HG03064 (cell line): ENCODE results near the gene PXMP4.
"Not testable (repeated sequence)": the region's sequence is repeated elsewhere in the genome, so short reads cannot be mapped to it uniquely, and the experiment has no call there.

Experiments used
- ATAC-seq: cut with Tn5 transposase; IDR thresholded peaks from one replicate; pipeline ENCODE4 v1.9.1; 2021; ENCODE audit warnings: low read depth; ENCODE audit not compliant: unreplicated experiment

The PXMP4 gene

GRCh38 chr20:33719989-33720709, at the start of gene PXMP4:
Gene PXMP4, minus strand, starts transcription at chr20:33720310. Its CDS starts 103 bp downstream, at chr20:33720207.
- peak; percentile 87 for ATAC-seq

- no peak for ATAC-seq
These were observed 48.9 kb upstream of the PXMP4 start for GRCh38 chr20:33769043-33769442.

- ATAC-seq: no peak
These were observed 47.6 kb upstream of the PXMP4 start for GRCh38 chr20:33767777-33768138.

- no peak for ATAC-seq
These were observed 46.6 kb upstream of the PXMP4 start for GRCh38 chr20:33766686-33767085.

GRCh38 chr20:33765592-33765991, 45.5 kb upstream of the PXMP4 start:
- ATAC-seq: no peak

GRCh38 chr20:33765099-33765498, 45.0 kb upstream of the PXMP4 start:
- no peak for ATAC-seq

- ATAC-seq: no peak
These were observed 41.7 kb upstream of the PXMP4 start for GRCh38 chr20:33761698-33762250.

GRCh38 chr20:33757458-33757857, 37.3 kb upstream of the PXMP4 start:
- no peak for ATAC-seq

- no peak for ATAC-seq
These were observed 36.9 kb upstream of the PXMP4 start for GRCh38 chr20:33757046-33757445.

GRCh38 chr20:33755936-33756490, 35.9 kb upstream of the PXMP4 start:
- ATAC-seq: not testable (repeated sequence)

- ATAC-seq: no peak
These were observed 33.7 kb upstream of the PXMP4 start for GRCh38 chr20:33753763-33754162.

- no peak for ATAC-seq
These were observed 33.0 kb upstream of the PXMP4 start for GRCh38 chr20:33753143-33753542.

GRCh38 chr20:33751775-33752174, 31.7 kb upstream of the PXMP4 start:
- no peak for ATAC-seq

GRCh38 chr20:33746325-33746998, 26.4 kb upstream of the PXMP4 start:
- ATAC-seq: no peak

GRCh38 chr20:33744773-33745385, 24.8 kb upstream of the PXMP4 start:
- ATAC-seq: no peak

- no peak for ATAC-seq
These were observed 24.1 kb upstream of the PXMP4 start for GRCh38 chr20:33744181-33744580.

- no peak for ATAC-seq
These were observed 20.1 kb upstream of the PXMP4 start for GRCh38 chr20:33740189-33740588.

- no peak for ATAC-seq
These were observed 19.4 kb upstream of the PXMP4 start for GRCh38 chr20:33739493-33739892.

- no peak for ATAC-seq
These were observed 16.9 kb upstream of the PXMP4 start for GRCh38 chr20:33736962-33737361.

- no peak for ATAC-seq
These were observed 13.8 kb upstream of the PXMP4 start for GRCh38 chr20:33733654-33734576.
